Measurements from ENCODE around the gene SSNA1. TPM values are rescaled to one million over a fixed set of nuclear protein-coding genes. Genes with fewer than 3 reads are reported as not detected.

Gene SSNA1
- total RNA-seq, 1 experiment from 2014 or later, result 110 TPM

- no peak for DNase-seq (ENCODE audit: low read depth)
These were observed 5.6 kb upstream of the SSNA1 start for GRCh38 chr9:137182836-137183235.

DNA sequence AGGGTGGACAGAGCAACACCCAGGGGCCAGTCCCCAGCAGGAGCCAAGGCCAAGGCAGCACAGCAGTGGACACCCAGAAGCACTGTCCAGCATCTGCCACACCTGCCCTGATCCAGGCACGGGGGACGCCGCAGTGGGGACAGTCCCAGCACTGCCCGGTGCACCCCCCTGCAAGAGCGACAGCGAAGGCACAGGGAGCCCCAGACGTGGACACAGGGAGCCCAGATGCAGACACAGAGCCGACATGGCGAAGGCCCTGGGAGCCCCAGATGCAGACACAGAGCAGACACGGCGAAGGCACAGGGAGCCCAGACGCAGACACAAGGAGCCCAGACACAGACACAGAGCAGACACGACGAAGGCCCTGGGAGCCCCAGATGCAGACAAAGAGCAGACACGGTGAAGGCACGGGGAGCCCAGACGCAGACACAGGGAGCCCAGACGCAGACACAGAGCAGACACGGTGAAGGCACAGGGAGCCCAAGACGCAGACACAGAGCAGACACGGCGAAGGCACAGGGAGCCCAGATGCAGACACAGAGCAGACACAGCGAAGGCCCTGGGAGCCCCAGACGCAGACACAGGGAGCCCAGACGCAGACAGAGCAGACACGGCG, 4.4 kb upstream of the SSNA1 start:
- DNase-seq (ENCODE audit: low read depth), result no peak

GRCh38 chr9:137184881-137185660, 3.4 kb upstream of the SSNA1 start:
- no peak for DNase-seq (ENCODE audit: low read depth)

DNA sequence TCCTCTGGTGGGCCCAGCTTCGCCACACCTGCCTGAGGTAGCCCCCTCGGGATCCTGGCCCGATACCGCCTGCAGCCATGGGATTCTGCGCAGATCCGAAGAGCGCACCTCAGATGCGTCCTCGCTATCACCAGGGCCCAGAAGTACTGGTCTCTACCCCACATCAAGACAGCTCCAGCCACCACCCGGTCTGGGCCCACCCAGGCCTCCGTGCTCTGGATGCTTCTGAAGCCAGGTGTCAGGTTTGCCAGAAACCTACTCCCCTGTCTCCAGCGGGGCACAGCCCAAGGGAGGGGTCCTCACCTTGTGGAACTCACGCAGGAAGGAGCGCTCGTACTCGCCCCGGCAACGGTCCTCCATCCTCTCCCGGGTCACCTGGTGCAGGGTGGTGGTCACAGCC, 2.6 kb upstream of the SSNA1 start:
- no peak for DNase-seq (ENCODE audit: low read depth)

DNA sequence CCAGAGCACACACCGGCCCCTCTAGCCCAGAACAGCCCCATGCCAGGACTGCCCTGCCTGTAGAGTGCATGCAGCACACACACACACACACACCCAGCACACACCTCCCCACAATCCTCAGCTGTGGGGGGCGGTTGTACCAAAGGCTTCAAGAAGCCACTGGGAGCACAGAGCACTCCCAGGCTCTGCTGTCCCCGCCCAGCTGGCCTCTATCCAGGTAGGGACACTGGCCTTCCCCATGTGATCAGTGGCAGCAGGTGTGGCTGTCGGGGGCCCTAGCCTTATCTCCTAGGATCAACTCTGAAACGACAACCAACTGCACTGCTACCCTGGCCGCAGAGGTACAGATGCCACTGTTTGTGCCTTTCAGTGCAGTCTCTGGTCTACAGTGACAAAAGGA, 2.1 kb upstream of the SSNA1 start:
- DNase-seq (ENCODE audit: low read depth), result no peak

DNA sequence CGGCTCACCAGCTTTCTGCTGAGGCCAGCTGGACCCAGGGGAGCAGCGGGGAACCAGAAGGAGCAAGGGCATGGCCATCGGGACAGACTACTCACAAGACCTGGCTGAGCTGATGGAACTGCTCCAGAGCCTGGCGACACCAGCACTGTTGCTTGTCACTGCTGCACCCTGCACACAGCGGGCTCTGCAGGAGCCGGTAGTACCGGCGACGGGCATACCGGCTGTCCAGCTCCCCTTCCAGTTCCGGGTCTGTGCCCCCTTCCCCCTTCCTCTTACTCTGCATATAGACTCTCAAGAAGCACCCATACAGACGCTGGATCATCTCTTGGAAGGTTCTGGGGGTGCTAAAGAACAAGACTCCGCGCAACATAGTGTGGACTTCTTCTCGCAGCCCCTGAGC, 1.1 kb upstream of the SSNA1 start:
- no peak for DNase-seq (ENCODE audit: low read depth)

DNA sequence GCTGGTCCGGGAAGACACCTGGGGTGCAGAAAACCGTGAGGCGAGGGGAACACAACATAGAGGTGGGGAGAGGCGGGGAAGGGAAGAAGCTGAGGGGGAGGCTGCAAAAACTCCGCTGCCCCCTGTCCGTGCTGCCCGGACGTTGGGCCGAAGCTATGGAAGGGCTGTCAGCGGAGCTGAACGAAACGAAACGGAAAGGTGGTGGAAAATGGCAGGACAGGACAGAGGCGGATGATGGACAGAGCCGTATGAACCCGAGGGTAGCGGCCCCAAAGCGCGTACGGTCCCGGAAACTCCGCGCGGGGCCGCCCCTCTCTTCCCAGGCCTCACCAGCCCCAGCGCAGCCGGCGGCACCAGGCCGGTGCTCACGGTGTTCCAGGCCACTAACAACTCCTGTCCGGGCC, 388 bp upstream of the SSNA1 start:
- no peak for DNase-seq (ENCODE audit: low read depth)

- DNase-seq (ENCODE audit: low read depth), result no peak
These were observed 1.1 kb downstream of the SSNA1 start for GRCh38 chr9:137189297-137190295.

DNA sequence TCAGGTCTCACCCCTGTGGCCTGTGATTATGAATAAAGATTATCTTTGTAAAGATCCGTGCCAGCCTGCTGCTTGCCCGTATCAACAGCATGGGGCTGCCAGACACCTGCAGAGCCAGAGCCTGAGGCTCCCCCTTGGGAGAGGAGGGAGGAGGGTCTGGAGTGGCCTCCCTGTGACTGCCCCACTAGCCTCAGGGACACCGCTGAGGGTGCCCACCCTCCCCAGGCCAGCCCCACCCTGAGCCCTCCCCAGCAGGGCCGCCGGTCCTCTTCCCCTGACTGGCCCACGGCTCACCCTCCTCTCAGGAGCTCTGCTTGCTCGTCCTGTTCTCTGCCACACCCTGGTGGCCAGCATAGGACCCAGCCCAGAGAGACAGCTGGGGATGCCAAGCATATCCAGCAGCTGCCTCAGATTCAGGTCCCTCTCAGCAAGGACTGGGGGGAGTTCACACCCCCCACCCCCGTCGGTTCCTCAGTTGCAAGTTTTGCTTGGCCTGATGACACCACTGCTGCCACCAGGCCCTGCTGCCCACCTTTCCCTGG, 1.9 kb downstream of the SSNA1 start:
- DNase-seq (ENCODE audit: low read depth), result no peak

- DNase-seq (ENCODE audit: low read depth), result no peak
These were observed 2.8 kb downstream of the SSNA1 start for GRCh38 chr9:137191245-137191644.

DNA sequence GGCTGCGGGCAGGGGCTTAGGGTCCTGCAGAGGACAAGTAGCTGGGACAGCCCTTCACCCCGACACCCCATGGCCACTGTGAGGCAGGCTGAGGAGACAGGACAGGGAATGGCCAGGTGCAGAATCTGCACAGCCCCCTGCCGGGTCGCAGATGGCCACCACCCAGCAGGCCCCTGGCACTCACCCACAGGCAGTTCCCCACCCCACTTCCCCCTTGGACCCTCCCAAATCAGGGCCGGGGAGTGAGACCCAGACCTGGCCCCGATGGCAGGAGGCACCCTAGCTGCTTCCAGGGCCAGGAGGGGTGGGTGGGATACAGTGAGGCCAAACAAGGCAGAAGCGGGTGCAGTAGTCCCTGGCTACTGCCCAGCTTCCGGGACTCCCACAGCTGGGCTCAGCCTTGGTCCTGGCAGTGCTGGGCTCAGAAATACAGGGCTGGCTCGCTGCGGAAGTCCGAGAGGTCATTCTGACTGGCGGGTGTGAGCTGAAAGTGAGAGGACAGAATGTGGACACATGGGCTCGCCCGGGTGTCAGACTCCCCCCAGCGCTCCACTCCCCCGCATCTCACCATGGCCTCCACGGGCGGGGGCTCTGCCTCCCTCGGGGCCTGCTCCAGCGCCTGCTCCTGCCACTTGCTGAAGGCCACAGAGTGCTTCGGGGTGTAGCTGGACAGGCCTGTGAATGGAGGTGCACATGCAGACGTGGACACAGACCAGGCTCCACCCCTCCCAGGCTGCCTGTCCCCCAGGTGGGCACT, 3.4 kb downstream of the SSNA1 start:
- no peak for DNase-seq (ENCODE audit: low read depth)

- DNase-seq (ENCODE audit: low read depth), result no peak
These were observed 3.9 kb downstream of the SSNA1 start for GRCh38 chr9:137192448-137192780.

DNA sequence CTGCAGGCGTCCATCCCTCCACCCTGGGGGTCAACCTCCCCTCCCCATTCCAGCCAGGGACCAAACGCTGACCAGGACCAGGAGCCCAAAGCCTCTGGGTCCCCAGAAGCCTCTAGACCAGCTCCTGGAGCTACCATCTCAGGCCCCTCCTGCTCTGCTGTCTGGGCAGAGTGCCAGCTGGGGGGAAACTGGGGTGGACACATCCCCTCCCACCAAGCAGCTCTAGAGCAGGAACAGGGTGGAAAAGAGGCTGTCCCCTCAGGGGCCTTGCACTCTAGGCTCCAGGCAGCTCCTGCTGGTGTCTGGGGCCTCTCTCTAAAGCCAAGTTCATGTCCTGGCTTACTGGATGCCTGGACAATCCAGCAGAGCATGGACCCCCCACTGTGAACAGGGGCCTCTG, 4.4 kb downstream of the SSNA1 start:
- DNase-seq (ENCODE audit: low read depth), result no peak

DNA sequence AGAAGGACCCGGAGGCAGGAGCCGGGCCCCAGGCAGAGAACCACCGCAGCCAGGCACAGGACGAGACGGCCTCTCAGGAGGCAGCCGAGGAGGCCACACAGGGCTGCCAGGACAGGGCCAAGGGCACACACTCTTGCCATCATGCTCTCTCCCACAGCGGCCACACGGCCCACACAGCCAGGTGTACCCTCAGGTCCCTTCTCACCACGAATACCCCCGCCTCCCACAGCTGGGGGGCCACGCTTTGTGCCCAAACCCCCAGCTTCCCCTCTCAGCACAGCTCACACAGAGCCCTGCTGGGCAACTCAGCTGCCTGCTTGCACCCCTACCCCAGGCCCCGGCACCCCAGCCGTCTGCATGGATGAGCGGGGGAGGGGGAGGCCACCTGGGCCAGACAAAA, 5.3 kb downstream of the SSNA1 start:
- DNase-seq (ENCODE audit: low read depth), result no peak

DNA sequence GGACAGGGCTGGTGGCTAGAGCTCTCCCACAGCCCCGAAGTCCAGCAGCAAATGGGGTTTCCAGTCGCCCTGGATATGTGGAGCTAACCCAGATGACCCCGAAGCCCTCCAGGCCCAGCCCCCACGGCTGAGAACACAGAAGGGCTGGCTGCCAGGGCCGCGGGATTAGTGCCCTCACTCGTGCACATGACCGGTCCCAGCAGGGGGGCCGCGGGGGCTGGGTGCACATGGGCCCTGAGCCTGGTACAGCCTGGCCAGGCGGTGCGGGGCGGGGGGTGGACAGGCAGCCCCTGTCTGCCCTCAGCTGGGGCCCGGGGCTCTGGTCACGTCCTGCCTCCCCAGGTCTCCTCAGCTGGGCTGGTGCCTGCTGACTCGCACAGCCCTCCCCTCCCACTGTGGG, 5.9 kb downstream of the SSNA1 start:
- DNase-seq (ENCODE audit: low read depth), result no peak

GRCh38 chr9:137194909-137195308, 6.4 kb downstream of the SSNA1 start:
- no peak for DNase-seq (ENCODE audit: low read depth)

DNA sequence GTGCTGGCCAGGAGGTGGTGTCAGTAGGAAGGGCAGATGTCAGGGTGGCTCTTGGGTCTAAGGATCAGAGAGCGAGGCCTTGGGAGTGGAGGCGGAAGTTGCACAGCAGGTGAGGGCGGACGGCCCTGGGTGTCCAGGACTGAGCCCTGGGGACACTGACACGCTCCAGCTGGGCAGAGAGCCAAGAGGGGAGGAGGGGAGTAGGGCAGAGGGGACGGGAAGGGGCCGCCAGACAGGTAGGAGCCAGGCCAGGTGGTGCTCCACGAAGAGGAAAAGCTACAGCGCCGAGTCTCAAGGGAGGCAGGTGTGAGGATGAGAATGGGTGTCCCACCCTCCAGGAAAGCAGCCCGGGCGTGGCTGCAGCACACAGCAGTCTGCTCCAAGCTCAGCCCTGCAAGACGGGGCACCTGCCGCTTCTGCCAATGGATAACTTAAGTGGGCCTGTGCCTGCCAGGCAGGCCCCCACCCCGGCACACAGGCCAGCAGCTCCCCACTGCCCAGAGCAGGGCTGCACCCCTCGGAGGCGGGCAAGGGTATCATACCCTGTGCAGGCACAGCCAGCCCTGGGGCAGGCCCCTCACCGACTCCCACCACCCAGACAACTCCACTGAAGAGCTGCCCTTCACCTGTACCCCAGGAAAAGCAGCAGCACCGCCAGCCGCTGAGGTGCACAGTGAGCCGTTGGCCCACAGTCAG, 7.2 kb downstream of the SSNA1 start:
- DNase-seq (ENCODE audit: low read depth), result no peak

DNA sequence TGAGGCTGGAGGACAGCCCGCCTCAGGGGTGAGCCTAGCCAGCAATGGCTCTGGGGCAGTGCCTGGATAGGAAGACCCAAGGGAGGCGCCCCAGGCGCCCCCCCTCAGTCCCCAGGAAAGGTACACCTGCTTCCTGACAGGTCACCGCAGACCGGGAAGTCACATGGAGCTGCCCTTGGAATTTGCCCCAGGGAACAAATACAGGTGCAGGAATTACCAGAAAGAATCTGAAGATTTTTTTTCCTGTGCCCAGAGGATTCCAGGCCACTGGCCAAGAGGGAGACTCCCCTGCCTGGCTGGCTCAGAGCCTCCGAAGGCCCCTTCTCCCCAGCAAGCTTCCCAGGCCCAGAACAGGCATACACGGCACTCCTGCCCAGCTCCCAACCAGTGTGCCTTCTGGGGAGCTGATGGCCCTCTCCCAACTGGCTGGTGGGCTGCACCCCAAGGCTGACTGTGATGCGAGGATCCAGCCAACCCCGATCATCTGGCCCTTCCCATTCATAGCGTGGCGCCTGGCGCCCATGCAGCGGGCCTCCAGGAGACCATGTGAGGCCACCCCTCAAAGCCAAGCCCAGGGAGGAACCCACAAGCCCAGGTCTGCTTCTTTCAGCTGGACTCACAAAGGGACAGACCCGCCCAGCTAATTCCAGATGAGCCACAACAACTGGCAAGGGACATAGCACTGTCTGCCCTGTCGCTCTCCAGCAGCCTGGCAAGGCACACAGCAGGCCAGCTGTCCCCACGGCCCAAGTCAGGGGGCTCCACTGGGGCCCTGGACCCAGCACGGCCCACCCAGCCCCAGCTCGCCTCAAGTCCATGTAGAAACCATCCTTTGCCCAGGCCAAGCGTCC, 9.8 kb downstream of the SSNA1 start:
- DNase-seq (ENCODE audit: low read depth), result peak; percentile 63

DNA sequence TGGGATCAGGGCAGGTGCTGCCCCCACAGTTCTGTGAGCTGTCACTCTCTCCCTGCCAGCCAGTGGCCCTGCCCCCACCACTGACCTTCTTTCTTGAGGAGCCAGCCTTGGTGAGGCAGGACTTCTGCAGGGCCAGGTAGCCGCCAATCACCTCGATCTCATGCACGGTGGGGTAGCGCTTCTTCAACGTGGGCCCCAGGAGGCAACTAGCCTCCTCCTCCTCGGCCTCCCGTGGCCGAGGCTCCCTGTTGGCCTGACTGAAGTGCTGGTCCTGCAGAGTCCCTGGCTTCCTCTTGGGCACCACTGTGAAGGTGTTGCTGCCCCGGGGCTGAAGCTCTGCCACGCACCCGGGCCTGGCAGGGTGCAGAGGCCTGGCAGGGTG, 10.4 kb downstream of the SSNA1 start:
- DNase-seq (ENCODE audit: low read depth), result no peak
